Retinal pigment epithelial cell (primary cell): ENCODE data around the gene KDM2A.

ENCODE experiments used
- DNase-seq: peaks from one replicate; pipeline ENCODE4 v3.0.0-alpha.2; 2010; ENCODE audit warnings: low read depth
- H3K4me3 ChIP-seq: 2 replicates; pipeline ENCODE4 v1.5.1; 2011; ENCODE audit warnings: mild to moderate bottlenecking, low read length, control low read depth, moderate library complexity
- TF ChIP-seq, protein P1 (sequence below): conservative IDR thresholded peaks from 2 replicates; pipeline ENCODE4 v1.5.1; 2011; ENCODE audit warnings: low read depth, low read length, control low read depth, inconsistent platforms

KDM2A gene

DNA sequence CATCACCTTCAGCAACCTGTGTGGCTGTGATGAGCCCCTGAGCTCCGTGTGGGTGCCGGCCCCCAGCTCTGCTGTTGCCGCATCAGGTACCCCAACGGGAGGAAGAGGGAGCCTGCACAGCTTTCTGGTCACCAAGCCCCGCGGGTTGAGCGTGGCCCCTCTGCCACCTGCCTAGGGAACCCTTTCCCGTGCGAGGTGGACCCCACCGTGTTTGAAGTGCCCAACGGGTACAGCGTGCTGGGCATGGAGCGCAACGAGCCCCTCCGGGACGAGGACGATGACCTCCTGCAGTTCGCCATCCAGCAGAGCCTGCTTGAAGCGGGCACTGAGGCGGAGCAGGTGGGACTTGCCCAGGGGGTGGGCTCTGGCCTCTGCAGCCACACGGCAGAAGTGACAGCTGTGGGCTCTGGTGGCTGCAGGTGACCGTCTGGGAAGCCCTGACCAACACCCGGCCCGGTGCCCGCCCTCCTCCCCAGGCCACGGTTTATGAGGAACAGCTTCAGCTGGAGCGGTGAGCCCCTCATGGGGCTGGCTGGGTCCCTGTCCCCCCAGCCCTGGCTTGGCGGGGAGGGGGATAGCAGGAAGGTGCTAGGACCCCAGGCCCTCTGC, 182.4 kb downstream of the KDM2A start:
- TF ChIP-seq, protein P1, sequence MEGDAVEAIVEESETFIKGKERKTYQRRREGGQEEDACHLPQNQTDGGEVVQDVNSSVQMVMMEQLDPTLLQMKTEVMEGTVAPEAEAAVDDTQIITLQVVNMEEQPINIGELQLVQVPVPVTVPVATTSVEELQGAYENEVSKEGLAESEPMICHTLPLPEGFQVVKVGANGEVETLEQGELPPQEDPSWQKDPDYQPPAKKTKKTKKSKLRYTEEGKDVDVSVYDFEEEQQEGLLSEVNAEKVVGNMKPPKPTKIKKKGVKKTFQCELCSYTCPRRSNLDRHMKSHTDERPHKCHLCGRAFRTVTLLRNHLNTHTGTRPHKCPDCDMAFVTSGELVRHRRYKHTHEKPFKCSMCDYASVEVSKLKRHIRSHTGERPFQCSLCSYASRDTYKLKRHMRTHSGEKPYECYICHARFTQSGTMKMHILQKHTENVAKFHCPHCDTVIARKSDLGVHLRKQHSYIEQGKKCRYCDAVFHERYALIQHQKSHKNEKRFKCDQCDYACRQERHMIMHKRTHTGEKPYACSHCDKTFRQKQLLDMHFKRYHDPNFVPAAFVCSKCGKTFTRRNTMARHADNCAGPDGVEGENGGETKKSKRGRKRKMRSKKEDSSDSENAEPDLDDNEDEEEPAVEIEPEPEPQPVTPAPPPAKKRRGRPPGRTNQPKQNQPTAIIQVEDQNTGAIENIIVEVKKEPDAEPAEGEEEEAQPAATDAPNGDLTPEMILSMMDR, result no peak
- no peak overlapping the region for H3K4me3 ChIP-seq
- DNase-seq, result no peak

DNA sequence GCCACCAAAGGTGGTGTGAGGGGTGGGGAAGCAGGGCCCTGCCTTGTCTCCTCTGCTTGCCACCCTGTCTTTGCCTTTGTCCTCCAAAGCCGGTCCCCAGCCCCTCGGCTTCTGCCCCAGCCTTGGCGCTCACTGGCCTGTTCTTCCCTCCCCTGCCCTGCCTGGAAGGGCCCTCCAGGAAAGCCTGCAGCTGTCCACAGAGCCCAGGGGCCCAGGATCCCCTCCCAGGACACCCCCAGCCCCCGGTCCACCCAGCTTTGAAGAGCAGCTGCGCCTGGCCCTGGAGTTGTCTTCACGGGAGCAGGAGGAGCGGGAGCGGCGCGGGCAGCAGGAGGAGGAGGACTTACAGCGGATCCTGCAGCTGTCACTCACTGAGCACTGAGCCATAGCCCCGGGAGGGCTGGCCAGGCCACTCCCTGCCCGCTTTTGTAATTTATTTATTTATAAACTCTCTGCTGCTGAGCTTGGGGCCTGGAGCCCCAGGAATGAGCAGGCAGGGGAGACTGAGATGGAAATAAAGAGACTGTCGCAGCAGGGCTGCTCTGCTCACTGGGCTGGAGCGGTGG, 183.0 kb downstream of the KDM2A start:
- DNase-seq, result no peak
- no peak overlapping the region for H3K4me3 ChIP-seq
- TF ChIP-seq, protein P1, result no peak

DNA sequence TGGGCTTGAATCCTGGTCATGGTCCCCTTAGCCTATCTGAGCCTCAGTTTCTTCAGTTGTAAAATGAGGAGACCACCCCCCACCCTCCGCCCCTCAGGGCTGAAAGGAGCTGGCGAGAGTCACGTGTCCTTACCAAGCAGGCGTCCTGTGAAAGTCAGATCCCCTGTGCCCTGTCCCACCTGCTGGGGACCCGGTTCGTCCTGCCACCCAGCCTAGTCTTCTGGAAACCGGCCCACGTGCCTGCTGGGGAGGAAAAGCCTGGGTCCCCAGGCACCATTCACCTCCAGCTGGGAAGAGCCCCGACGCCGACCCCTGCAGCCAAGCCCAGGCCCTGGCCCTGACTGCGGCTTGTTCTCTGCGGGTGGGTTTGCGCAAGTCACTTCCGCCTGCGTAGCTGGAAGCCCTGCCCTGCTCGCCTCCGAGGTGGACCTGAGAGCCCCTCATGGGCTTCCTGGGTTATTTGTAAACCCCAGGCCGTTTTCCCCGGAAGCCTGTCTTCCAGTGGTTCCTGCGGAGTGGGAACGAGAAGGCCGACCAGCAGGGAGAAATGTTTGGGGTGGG, 183.6 kb downstream of the KDM2A start:
- TF ChIP-seq, protein P1, result no peak
- DNase-seq, result no peak
- peak overlapping the region; percentile 69 for H3K4me3 ChIP-seq

DNA sequence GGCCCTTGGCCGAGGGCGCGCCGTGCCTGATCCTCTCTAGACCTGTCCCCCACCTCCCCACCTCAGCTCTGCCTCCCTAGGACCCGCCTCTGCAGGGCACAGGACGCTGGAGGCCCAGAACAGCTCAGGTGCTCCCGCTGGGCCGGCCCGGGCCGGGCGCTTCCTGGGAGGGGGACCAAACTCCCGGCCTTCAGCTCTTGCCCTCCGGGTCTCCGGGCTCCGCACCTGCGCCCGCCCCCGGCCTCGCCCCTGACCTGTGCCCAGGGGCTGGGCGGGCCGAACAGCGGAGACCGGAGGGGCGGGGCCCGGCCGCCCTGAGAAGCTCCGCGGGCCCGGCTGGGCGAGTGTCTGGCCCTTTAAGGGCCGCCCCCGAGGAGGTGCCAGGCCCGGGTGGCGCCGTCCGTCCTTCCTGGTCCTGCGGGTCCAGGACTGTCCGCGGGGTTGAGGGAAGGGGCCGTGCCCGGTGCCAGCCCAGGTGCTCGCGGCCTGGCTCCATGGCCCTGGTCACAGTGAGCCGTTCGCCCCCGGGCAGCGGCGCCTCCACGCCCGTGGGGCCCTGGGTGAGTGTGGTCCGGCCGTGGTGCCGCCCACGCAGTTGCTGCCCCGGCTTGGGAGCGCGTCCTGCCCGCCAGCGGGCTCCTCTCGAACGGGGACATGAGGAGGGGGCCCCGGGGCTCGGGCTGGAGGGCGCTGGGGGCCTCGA, 184.2 kb downstream of the KDM2A start, which contains the start of gene SSH3:
Gene SSH3, plus strand, starts transcription at position 399 of the 703 bp plus-strand sequence. Its CDS starts 96 bp downstream, at position 495.
- peak within 1 kb of the TSS; percentile 69 for H3K4me3 ChIP-seq
- no peak for DNase-seq
- TF ChIP-seq, protein P1, result no peak

DNA sequence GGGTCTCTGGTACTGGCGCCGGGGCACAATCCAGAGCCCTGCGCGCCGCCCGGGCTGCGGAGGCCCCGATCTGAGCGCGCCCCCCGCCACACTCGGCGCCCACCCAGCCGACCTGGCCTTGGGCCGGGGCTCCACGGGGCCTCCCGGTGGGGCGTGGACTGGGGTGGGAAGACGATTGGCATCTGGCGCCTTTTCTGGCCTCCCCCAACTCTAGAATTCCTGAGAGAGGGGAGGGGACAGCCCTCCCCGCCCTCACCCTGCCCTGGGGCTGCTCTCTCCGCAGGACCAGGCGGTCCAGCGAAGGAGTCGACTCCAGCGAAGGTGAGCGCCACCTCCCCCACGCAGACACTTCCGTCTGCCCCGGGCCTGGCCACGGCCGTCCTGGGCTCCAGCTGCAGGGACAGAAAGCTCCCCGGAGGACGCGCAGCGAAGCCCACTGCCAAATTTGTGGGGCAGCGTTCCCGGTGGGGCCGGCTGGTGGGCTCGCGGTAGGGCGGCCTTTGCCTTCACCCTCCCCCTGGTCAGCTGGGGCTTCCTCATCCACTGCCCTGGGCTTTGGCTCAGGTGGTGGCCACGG, 184.9 kb downstream of the KDM2A start:
- TF ChIP-seq, protein P1, result no peak
- H3K4me3 ChIP-seq, result peak overlapping the region; percentile 69
- DNase-seq, result no peak

DNA sequence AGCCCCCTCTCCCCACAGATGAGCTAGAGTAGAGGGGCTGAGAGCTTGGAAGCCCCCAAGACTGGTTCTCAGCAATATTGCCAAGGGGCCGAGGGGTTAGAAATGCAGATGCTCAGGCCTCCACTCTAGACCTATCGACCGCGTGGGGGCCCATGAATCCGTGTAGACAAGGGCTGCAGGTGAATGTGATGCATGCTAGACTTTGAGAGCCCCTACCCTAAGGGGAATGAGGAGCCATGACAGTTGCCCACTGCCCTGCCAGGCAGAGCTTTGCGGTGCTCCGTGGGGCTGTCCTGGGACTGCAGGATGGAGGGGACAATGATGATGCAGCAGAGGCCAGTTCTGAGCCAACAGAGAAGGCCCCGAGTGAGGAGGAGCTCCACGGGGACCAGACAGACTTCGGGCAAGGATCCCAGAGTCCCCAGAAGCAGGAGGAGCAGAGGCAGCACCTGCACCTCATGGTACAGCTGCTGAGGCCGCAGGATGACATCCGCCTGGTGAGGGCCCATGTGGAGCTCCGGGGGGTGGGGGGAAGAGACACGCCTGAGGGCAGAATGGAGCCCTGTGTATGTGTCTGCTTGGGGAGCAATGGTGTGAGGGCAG, 185.5 kb downstream of the KDM2A start:
- DNase-seq, result no peak
- TF ChIP-seq, protein P1, result no peak
- H3K4me3 ChIP-seq, result peak overlapping the region; percentile 69
